Panc1 (cell line): Measurements from ENCODE around the gene CCR7. TPM values are rescaled to one million over a fixed set of nuclear protein-coding genes. Genes with fewer than 3 reads are reported as not detected.

Experiments
- ATAC-seq: fragments of 200-7000 bp; cut with Tn5 transposase; 2 replicates; pipeline ENCODE4 v1.9.1; 2020; ENCODE audit warnings: mild to moderate bottlenecking, moderate library complexity
- BruUV-seq: library from RNA; stranded (reverse); fragments of 400-500 nt; replicated peaks from 2 replicates; lab custom pipeline; 2021; lab: Mats Ljungman, UMichigan
- CTCF ChIA-PET: fragments of 300-600 bp; sonication (Branson Sonifier 250); formaldehyde crosslinking; loops from one replicate; lab custom pipeline; 2022; ENCODE audit warnings: antibody characterized with exemption; lab: Charles Lee
- POLR2A ChIA-PET: fragments of 300-600 bp; sonication (Branson Sonifier 250); formaldehyde crosslinking; loops from one replicate; lab custom pipeline; 2022; ENCODE audit warnings: antibody characterized with exemption; lab: Charles Lee
- DNase-seq: peaks from one replicate; pipeline ENCODE4 v3.0.0-alpha.2; 2010; ENCODE audit warnings: low read depth, low spot score
- H3K27ac ChIP-seq: 2 replicates; pipeline ENCODE4 v1.5.1; 2011; ENCODE audit warnings: mild to moderate bottlenecking, low read length, inconsistent platforms
- H3K27me3 ChIP-seq: fragments of 200-500 bp; sonication (Bioruptor generic); 2 replicates; pipeline ENCODE4 v1.6.0; 2014; ENCODE audit warnings: low read length, inconsistent platforms; ENCODE audit not compliant: control insufficient read depth, insufficient read depth
- H3K36me3 ChIP-seq: fragments of 200-500 bp; sonication (Bioruptor generic); 2 replicates; pipeline ENCODE4 v1.5.1; 2014; ENCODE audit warnings: inconsistent platforms, mild to moderate bottlenecking, low read length, moderate library complexity; ENCODE audit not compliant: control insufficient read depth, insufficient read depth
- H3K4me1 ChIP-seq: 2 replicates; pipeline ENCODE4 v1.5.1; 2011; ENCODE audit warnings: inconsistent platforms, mild to moderate bottlenecking, low read length, moderate library complexity; ENCODE audit not compliant: control insufficient read depth, insufficient read depth
- H3K4me3 ChIP-seq, 2 experiments: 2 replicates each; pipeline ENCODE4 v1.5.1; 2011 to 2012; ENCODE audit warnings: low read depth in 2 of 2, low read length in 2 of 2, mild to moderate bottlenecking in 2 of 2, inconsistent platforms in 1 of 2, moderate library complexity in 1 of 2
- H3K9me3 ChIP-seq: fragments of 200-500 bp; sonication (Bioruptor generic); 2 replicates; pipeline ENCODE4 v1.5.1; 2014; ENCODE audit warnings: low read depth, mild to moderate bottlenecking, inconsistent platforms, low read length, moderate library complexity; ENCODE audit not compliant: control insufficient read depth, insufficient read depth
- POLR2AphosphoS5 ChIP-seq: IDR thresholded peaks from 2 replicates; pipeline ENCODE4 v1.6.1; 2012; ENCODE audit warnings: mild to moderate bottlenecking, low read depth, low read length, moderate library complexity
- SIN3A ChIP-seq: IDR thresholded peaks from 2 replicates; pipeline ENCODE4 v1.6.1; 2012; ENCODE audit warnings: low read depth, mild to moderate bottlenecking, low read length, moderate library complexity, borderline replicate concordance; ENCODE audit not compliant: insufficient read depth
- TCF7L2 ChIP-seq: IDR thresholded peaks from 2 replicates; pipeline ENCODE4 v1.6.1; 2011; ENCODE audit warnings: mild to moderate bottlenecking, low read depth, low read length, inconsistent platforms
- in situ Hi-C: cut with HindIII; loops from 2 replicates; pipeline ENCODE4 v1.10.0; 2016; ENCODE audit warnings: low sequenced_read_pairs, low pct_unique_long_range_greater_than_20kb
- intact Hi-C: fragments of 100-400 bp; cut with micrococcal nuclease; formaldehyde crosslinking; loops from one replicate; pipeline ENCODE4 v1.10.0; 2022; ENCODE audit not compliant: unreplicated experiment
- total RNA-seq: library from RNA; stranded (reverse); gene quantifications from one replicate; pipeline ENCODE4 v1.2.1, GENCODE V29; 2021; ENCODE audit not compliant: unreplicated experiment
- TF ChIP-seq, protein P1 (sequence below), 2 experiments: IDR thresholded peaks; 2 replicates each; pipeline ENCODE4 v1.6.1; 2011 to 2012; ENCODE audit warnings: low read depth in 2 of 2, control low read depth in 1 of 2, low read length in 1 of 2, mild to moderate bottlenecking in 1 of 2, moderate library complexity in 1 of 2; ENCODE audit not compliant: insufficient read depth in 1 of 2
- TF ChIP-seq, protein P2 (sequence below): fragments of 450-650 bp; IDR thresholded peaks from 2 replicates; pipeline ENCODE4 v1.5.1; 2017; ENCODE audit warnings: mild to moderate bottlenecking

Gene CCR7
- total RNA-seq, 1 experiment from 2014 or later: 0.44 TPM

DNA sequence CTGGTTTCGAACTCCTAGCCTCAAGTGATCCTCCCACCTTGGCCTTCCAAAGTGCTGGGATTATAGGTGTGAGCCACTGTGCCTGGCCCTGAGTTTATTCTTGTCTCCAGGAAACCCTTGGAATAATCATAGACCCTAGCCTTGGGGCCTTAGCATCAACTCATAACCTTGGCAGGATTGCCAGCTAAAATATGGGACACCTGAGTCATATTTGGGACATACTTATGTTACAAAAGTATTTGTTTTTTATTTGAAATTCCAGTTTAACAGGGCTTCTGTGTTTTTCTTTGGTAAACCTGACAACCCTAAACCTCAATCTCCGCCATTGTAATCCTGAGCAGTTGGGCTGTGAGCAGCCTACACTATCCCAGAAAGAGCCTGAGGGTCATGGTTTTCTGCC, 35.3 kb downstream of the CCR7 start:
- H3K36me3 ChIP-seq: no peaks in the 10 kb centered on the region
- DNase-seq: no peak
- no peaks in the 10 kb centered on the region for H3K9me3 ChIP-seq
- H3K4me1 ChIP-seq: no peaks in the 10 kb centered on the region
- CTCF ChIA-PET: no interaction called here
- H3K27ac ChIP-seq: no peak overlapping the region
- no TSS peak for BruUV-seq
- in situ Hi-C loops (loop anchor here (5.0 kb wide), 1 partner anchor 33 kb away; no protein-coding TSS in a partner anchor), intact Hi-C loops (loop anchor here (5.0 kb wide), 1 partner anchor 173 kb away; no protein-coding TSS in a partner anchor)
- TF ChIP-seq, protein P1, sequence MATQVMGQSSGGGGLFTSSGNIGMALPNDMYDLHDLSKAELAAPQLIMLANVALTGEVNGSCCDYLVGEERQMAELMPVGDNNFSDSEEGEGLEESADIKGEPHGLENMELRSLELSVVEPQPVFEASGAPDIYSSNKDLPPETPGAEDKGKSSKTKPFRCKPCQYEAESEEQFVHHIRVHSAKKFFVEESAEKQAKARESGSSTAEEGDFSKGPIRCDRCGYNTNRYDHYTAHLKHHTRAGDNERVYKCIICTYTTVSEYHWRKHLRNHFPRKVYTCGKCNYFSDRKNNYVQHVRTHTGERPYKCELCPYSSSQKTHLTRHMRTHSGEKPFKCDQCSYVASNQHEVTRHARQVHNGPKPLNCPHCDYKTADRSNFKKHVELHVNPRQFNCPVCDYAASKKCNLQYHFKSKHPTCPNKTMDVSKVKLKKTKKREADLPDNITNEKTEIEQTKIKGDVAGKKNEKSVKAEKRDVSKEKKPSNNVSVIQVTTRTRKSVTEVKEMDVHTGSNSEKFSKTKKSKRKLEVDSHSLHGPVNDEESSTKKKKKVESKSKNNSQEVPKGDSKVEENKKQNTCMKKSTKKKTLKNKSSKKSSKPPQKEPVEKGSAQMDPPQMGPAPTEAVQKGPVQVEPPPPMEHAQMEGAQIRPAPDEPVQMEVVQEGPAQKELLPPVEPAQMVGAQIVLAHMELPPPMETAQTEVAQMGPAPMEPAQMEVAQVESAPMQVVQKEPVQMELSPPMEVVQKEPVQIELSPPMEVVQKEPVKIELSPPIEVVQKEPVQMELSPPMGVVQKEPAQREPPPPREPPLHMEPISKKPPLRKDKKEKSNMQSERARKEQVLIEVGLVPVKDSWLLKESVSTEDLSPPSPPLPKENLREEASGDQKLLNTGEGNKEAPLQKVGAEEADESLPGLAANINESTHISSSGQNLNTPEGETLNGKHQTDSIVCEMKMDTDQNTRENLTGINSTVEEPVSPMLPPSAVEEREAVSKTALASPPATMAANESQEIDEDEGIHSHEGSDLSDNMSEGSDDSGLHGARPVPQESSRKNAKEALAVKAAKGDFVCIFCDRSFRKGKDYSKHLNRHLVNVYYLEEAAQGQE (IDR thresholded peaks at IDR 0.05; ENCODE audit: insufficient read depth in 1 of 2, low read depth in 2 of 2, low read length in 1 of 2): no peak
- TF ChIP-seq POLR2AphosphoS5: no peak
- TF ChIP-seq TCF7L2: no peak
- TF ChIP-seq, protein P2, sequence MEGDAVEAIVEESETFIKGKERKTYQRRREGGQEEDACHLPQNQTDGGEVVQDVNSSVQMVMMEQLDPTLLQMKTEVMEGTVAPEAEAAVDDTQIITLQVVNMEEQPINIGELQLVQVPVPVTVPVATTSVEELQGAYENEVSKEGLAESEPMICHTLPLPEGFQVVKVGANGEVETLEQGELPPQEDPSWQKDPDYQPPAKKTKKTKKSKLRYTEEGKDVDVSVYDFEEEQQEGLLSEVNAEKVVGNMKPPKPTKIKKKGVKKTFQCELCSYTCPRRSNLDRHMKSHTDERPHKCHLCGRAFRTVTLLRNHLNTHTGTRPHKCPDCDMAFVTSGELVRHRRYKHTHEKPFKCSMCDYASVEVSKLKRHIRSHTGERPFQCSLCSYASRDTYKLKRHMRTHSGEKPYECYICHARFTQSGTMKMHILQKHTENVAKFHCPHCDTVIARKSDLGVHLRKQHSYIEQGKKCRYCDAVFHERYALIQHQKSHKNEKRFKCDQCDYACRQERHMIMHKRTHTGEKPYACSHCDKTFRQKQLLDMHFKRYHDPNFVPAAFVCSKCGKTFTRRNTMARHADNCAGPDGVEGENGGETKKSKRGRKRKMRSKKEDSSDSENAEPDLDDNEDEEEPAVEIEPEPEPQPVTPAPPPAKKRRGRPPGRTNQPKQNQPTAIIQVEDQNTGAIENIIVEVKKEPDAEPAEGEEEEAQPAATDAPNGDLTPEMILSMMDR: no peak
- no peak for TF ChIP-seq SIN3A
- POLR2A ChIA-PET: no interaction called here
- peaks cover 3% of the 10 kb centered on the region; the same call in 1 of the 2 replicates for H3K27me3 ChIP-seq
- ATAC-seq: no peak
- H3K4me3 ChIP-seq: no peak overlapping the region

DNA sequence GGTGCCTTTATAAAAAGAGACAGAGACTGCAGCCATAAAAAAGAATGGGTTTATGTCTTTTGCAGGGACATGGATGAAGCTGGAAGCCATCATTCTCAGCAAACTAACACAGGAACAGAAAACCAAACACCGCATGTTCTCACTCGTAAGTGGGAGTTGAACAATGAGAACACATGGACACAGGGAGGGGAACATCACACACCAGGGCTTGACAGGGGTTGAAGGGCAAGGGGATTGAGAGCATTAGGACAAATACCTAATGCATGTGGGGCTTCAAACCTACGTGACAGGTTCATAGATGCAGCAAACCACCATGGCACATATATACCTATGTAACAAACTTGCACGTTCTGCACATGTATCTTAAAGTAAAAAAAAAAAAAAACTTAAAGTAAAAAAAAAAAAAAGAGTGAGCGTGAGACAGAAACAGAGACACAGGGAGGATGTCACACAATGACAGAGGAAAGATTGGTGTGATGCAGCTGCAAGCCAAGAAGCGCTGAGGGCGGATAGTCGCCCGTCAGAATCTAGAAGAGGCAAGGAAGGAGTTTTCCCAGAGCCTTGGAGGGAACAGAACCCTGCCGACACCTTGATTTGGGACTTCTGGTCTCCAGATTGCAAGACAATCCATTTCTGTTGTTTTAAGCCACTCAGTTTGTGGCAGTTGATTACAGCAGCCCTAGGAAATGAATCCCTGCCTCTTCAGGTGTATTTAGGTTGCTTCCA, 36.4 kb downstream of the CCR7 start:
- Histone ChIP-seq H3K27me3 (peaks cover 7% of the 10 kb centered on the region), H3K9me3 (no peaks in the 10 kb centered on the region), H3K4me3 (no peak overlapping the region), H3K36me3 (no peaks in the 10 kb centered on the region), H3K4me1 (no peaks in the 10 kb centered on the region), H3K27ac (no peak overlapping the region)
- intact Hi-C loops (no loop called here), in situ Hi-C loops (no loop called here)
- POLR2A ChIA-PET: no interaction called here
- ATAC-seq (no peak), DNase-seq (no peak)
- BruUV-seq: no TSS peak
- no peak for TF ChIP-seq SIN3A
- TF ChIP-seq, protein P1 (IDR thresholded peaks at IDR 0.05; ENCODE audit: insufficient read depth in 1 of 2, low read depth in 2 of 2, low read length in 1 of 2): no peak
- no peak for TF ChIP-seq POLR2AphosphoS5
- no peak for TF ChIP-seq TCF7L2
- TF ChIP-seq, protein P2: no peak
- CTCF ChIA-PET: no interaction called here
